Esophagus mucosa (tissue), 1 donor: ENCODE measurements around the gene WASF3. TPM values are rescaled to one million over a fixed set of nuclear protein-coding genes. Genes with fewer than 3 reads are reported as not detected.
A peak's percentile ranks its signal among the peaks of the same experiment; 100 is the strongest.

Experiments
- ATAC-seq: fragments of 200-7000 bp; cut with Tn5 transposase; one replicate; pipeline ENCODE4 v1.9.1; 2020
- total RNA-seq: library from RNA; stranded (reverse); gene quantifications from one replicate; pipeline ENCODE4 v1.2.4, GENCODE V29; 2023
- donor health status: DM: yes; HTN: yes; CAD: no.

Gene WASF3
- total RNA-seq, 1 donor from 2014 or later: 2.0 TPM

- no peak for ATAC-seq
Observed at GRCh38 chr13:26686285-26686684, 128.8 kb downstream of the WASF3 start.

GRCh38 chr13:26688286-26688685 lies 130.8 kb downstream of the WASF3 start:
- no peak for ATAC-seq

- ATAC-seq: no peak
Observed at GRCh38 chr13:26688980-26689379, 131.5 kb downstream of the WASF3 start.

- ATAC-seq: no peak
Observed at GRCh38 chr13:26693749-26694463, 136.4 kb downstream of the WASF3 start.

- no peak for ATAC-seq
Observed at GRCh38 chr13:26694609-26695359, 137.3 kb downstream of the WASF3 start.

GRCh38 chr13:26695360-26695705 lies 137.8 kb downstream of the WASF3 start:
- ATAC-seq: no peak

GRCh38 chr13:26695891-26696311 lies 138.4 kb downstream of the WASF3 start:
- ATAC-seq: no peak

GRCh38 chr13:26697069-26697955 lies 139.8 kb downstream of the WASF3 start:
- ATAC-seq: no peak

- ATAC-seq: peak; percentile 92
Observed at GRCh38 chr13:26698392-26699196, 141.1 kb downstream of the WASF3 start.

- no peak for ATAC-seq
Observed at GRCh38 chr13:26699197-26699490, 141.7 kb downstream of the WASF3 start.

GRCh38 chr13:26705536-26705935 lies 148.1 kb downstream of the WASF3 start:
- ATAC-seq: no peak

- ATAC-seq: no peak
Observed at GRCh38 chr13:26706381-26706780, 148.9 kb downstream of the WASF3 start.

GRCh38 chr13:26707122-26708006 lies 149.9 kb downstream of the WASF3 start:
- peak; percentile 75 for ATAC-seq

GRCh38 chr13:26708007-26708297 lies 150.5 kb downstream of the WASF3 start:
- no peak for ATAC-seq

- no peak for ATAC-seq
Observed at GRCh38 chr13:26709461-26709860, 152.0 kb downstream of the WASF3 start.

- ATAC-seq: no peak
Observed at GRCh38 chr13:26710166-26710565, 152.7 kb downstream of the WASF3 start.

GRCh38 chr13:26711211-26711610 lies 153.7 kb downstream of the WASF3 start:
- no peak for ATAC-seq

- no peak for ATAC-seq
Observed at GRCh38 chr13:26713341-26713740, 155.9 kb downstream of the WASF3 start.

GRCh38 chr13:26716984-26717383 lies 159.5 kb downstream of the WASF3 start:
- ATAC-seq: no peak

- ATAC-seq: no peak
Observed at GRCh38 chr13:26718146-26718545, 160.7 kb downstream of the WASF3 start.

GRCh38 chr13:26718872-26719271 lies 161.4 kb downstream of the WASF3 start:
- no peak for ATAC-seq
